SH-SY5Y (cell line): ENCODE measurements around the gene DNAAF5.

Source experiments
- GATA2 ChIP-seq: IDR thresholded peaks from 2 replicates; pipeline ENCODE4 v1.6.1; 2011; ENCODE audit warnings: mild to moderate bottlenecking, low read depth, low read length
- GATA3 ChIP-seq: IDR thresholded peaks from 2 replicates; pipeline ENCODE4 v1.6.1; 2011; ENCODE audit warnings: low read depth, mild to moderate bottlenecking, low read length, moderate library complexity

GRCh38 chr7:682810-683209 is 43.7 kb upstream of the DNAAF5 start:
- TF ChIP-seq GATA2 (no peak), GATA3 (no peak)
